NCI-H2171 treated with DMSO at 0.1 percent for 48 hours (cell line): ENCODE data around the gene ATF7.
A peak's percentile ranks its signal among the peaks of the same experiment; 100 is the strongest.

Experiments used
- DNase-seq: peaks from one replicate; lab custom pipeline; 2025; lab: John Stamatoyannopoulos, UW

The ATF7 gene

DNA sequence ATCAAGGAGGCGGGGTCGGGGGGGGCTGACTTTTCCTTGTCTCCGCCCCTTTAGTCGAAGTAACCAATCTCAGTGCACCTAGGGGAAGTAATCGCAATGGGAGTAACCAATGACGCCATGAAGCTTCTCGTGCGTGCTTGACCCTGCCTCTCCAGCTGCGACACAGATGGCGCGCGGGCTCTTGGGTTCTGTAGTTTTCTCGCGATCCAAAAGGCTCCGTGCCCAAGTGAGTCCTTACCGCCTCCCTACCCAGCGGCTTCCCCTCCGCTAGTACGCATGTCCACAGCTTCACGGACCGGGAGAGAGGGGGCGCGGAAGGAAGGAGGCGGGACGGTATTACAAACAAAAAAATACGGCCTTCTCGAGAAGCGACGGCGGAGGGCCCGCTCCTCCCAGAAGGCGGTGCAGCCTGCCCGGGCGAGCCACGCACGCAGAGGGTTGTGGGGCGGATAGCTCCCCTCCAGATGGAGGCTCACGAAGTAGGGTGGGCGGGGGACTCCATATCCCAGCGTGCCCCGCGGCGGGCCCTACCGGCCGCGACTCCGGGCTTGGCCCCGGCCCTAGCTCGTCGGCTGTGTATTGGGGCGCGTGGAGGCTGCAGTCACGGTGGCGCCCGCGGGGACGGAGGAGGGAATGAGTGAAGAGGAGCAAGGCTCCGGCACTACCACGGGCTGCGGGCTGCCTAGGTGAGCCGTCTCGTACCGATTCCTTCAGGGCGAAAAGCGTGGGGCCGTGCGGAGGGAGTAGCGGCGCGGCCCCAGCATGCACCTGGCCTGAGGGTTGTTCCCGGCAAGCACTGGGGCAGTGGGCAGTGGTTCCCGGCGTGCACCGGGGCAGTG lies 125.2 kb downstream of the ATF7 start, which contains the start of gene TARBP2:
Gene TARBP2, plus strand, starts transcription at position 508 of the 839 bp plus-strand sequence. Its CDS starts 126 bp downstream, at position 634.
- peak; percentile 100 for DNase-seq

DNA sequence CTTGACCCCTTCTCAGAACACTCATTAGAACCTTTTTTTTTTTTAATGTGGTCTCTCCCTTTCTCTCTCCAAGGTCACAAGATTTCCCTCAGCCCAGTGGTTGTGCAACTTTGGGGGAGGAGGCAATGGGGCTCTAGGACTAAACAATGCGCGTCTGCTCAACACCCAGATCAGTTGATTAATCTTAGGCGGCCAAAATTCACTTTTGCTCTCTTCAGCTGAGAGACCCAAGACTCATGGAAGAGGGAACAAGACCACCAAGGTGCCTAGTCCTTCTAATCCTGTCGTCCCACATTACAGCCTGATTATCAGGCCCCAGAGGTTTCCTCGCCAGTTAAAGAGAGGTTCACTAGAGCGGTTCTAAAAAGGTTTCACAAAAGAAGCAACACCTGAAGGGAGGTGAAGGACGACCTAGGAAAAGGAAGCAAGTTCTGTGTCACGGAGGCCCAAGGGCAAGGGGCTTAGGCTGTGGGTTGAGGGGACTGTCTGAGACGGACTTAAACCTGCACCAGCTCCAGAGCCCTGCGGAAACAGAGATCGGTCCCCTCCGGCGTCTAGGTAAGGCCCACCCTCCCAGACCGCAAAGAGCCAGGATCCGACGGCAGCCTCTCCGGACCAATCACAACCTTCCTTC lies 125.9 kb downstream of the ATF7 start:
- no peak for DNase-seq

DNA sequence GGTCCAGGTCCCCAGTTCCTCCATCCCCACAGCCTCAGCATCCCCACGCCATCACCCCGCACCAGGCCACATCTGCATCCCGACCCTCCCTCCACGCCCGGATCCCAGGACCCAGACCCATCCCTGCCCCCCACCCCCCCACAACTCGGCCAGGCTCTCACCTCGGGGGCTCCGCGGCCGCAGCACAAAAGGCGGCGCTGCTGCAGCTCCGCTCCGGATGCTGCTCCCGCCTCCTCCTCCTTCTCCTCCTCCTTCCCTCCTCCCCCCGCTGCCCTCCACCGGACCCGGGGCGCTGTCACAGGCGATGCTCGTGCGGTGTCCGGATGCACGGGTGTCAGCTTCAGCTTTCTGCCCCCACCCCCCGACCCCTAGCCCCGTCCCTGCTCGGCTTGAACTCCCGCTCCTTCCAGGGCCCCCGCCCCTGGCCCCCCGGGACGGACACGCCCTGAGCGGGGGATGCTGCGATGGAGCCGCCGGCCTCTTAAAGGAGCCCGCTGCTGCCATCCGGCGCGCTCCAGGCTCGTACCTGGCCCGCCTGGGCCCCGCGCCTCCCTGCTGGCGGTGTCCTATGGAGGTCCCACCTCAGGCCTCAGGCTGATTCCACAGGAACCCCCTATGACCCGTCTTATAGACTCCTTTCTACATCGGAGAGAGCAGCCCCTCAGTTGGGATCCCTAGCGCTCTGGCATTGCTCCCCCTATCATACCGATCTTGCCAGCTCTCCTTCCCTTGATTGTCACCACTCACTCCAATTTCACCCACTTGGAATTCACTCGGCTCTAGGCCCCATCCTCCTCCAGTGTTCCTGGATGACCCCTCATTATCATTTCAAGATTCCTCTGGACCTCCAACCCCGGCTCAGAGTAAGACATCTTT lies 126.7 kb downstream of the ATF7 start, which contains the start of gene MAP3K12:
Gene MAP3K12, minus strand, starts transcription at position 193 of the 876 bp plus-strand sequence. CDS start 12,067 bp downstream, outside the sequence.
- DNase-seq, result peak; percentile 72

DNA sequence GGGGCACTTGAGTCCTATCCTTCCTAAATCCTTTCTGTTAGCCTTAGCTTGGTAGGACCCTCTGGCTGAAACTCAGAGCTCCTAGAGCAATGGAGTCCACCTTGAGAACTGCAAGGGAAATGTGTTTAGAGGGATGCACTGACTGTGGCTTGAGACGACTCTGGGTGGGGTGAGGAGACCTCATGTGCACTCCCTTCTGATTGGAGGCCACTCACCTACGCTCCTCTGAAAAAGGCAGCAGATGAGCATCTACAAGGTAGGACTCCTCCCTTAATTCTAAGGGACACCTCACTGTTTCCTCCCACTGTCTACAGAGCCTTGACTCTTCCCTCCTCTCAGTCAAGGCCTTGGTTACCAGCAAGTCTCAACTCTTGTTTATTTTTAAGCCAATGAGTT lies 127.9 kb downstream of the ATF7 start:
- DNase-seq, result no peak

DNA sequence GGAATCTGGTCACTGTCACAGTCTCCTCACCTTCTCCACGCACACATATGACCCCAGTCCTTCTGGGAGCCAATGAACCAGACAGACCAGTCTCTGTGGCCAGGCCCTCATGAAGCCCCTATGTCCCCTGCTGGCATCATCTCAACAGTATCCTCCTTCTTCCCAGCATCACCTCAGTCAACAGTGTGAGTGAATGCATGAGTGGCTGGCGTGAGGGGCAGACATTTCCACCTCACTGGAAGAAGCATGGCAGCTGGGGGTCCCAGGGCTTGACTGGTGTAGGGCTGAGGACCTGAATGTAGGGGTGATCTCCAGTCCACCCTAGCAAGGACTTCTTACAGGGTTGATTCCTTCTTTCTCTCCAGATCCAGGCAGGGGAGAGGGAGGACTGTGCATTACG lies 128.7 kb downstream of the ATF7 start:
- DNase-seq, result no peak

DNA sequence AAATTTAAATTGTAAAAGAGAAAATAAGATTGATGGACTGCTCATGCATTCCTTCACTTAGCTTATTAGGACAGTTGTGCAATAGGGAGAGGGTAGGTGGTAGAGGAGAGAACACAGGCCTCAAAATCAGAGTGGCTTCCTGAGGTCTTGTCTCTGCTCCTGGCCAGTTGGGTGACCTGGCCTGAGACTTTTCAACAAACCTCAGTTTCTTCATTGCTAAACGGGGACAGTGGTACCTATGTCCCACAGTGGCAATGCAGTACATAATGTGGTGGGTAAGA lies 129.5 kb downstream of the ATF7 start:
- DNase-seq, result no peak

DNA sequence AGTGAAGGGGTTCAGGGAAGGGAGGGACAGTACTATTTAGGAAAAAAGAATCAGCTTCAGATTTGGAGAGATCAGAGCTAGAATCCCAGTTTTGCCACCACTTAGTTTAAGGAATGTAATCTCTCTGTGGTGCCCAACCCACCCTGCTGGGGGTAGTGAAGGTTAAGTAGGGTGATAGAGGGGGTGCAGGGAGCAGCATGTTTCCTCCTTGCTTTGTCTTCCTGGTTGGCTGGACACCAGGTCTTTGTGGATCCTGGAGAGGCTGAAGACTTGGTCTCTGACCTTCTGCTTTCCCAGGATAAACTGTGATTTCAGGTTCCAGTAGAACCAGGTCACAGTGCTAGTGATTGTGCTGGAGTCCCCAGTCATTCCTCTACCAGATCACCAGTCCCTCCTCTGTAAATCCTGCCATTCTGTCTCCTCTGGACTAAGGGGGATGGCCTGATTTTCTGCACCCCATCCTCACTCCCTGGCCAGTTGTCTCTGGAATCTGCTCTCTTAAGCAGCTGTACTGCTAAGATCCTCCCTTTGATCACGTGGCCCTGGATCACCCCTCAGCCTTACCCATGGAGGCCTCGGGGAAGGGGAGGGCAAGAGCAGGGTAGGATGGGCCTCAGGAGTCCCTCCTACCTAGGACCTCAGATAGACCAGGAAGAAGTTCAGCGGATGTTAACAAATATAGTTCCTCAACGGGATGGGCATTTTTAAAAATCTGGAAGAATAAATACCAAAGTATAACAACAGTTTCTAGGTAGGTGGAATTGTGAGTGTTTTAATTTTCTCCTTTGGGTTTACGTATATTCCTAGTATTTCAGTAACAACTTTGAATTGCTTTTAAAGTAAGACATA lies 130.1 kb downstream of the ATF7 start:
- DNase-seq, result no peak

DNA sequence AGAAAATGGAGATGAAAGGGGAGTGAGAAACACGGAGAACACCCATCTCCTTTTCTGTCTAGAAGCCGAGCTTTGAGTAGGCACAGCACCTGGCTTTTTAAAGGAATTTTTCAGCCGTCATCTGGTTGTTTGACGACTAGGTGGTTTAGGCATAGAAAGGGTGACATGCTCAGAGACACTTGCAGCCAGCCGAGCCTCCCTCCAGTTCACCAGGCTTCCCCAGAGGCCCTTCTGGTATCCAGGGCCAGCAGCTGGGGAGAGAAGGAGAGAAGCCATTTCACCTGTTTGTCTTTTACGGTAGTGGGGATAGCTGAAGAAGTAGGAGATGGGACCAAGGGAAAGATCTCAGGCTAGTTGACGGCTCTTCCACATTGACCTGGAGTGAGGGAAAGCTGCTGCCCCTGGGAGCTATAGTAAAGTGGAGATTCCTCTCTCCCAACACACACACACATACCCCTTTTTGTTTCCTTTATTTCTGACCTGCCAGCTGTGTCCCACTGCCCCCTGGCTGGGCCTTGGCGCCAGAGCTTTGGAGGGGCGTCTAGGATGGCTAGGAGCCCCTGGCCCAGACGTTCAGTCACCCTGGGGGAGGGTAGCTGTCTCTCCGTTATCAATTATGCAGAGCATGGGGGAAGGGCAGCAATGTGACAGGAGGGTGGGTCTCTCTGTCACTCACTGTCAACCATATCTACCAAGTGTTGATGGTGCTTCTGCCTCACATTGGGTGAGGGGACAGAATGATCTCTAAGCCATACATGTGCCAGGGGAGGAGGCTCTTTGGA lies 132.4 kb downstream of the ATF7 start:
- DNase-seq, result peak; percentile 62

DNA sequence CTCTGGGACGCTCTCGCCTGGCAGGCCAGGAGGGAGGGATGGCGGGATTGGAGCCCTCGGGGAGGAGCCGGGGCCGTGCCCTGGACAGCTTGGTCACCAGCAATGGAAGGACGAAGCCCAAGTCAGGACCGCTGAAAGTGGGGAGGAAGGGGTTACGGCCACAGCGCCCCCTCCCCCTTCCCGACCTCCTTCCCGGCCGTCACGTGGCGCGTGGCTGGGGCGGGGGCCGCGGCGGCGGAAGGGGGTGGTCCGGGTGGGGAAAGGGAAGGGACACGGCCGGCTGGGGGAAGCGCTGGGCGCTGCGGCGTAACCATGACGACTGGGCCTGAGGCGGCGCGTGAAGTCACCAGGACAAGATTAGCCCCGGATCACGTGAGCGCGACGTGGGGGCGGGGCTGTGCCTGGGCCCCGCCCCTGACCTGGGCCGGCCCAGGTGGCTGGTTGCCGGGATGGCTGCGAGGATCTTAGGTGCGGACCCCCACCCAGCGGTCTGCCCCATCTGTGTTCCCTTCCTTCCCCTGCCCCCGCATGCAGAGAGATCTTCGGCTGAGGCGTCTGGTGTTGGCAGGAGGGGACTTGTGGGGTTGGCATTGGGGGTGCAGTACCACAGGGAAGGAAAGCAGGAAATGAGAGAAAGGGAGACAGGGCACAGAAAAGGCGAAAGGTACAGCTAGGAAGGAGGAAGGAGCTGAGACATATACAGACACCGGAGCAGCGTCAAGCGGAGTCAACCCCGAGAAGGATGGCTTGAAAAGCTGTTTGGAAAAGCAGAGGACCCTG lies 133.2 kb downstream of the ATF7 start:
- DNase-seq, result peak; percentile 91

DNA sequence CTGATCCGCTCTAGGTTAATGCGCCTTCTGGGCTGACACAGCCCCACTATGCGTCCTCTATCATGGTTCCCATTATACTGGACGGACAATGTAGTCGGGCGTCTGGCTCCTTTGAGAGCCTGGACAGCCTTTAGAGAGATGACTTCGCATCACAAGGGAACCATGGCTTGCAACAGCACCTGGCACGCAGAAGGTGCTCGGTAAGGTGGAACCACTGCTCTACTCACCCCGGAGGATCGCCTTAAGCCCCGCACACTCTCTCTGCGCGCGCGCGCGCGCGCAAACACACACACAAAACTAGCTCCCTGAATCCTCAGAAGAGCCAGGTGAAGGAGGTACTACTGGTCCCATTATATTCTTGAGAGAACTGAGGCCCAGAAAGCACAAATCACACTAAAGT lies 134.0 kb downstream of the ATF7 start:
- DNase-seq, result no peak

DNA sequence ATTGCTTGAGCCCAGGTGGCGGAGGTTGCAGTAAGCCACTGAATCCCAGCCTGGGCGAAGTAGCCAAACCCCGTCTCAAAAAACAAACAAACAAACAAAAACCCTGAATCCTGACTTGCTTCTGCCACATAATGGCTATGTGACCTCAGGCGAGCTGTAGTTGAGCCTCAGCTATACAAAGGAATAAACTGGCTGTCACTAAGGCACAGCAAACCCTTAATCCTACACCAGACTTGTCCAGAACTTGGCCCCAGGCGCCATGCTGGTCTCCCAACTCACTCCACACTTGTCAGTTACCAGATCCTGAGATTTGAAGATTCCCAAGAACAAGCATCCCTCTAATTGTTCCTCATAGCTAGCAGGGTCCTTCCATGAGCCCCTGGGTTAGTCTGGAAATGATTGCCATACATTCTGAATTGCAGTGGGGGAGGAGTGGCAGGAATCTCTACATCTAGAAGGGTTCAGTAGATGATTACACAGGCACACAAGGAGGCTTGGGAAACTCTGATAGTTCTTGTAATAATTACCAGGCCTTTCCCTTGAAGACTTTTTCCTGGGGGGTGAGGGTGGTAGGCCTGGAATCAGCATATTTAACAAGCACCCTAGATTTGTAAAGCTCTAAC lies 136.8 kb downstream of the ATF7 start:
- no peak for DNase-seq

DNA sequence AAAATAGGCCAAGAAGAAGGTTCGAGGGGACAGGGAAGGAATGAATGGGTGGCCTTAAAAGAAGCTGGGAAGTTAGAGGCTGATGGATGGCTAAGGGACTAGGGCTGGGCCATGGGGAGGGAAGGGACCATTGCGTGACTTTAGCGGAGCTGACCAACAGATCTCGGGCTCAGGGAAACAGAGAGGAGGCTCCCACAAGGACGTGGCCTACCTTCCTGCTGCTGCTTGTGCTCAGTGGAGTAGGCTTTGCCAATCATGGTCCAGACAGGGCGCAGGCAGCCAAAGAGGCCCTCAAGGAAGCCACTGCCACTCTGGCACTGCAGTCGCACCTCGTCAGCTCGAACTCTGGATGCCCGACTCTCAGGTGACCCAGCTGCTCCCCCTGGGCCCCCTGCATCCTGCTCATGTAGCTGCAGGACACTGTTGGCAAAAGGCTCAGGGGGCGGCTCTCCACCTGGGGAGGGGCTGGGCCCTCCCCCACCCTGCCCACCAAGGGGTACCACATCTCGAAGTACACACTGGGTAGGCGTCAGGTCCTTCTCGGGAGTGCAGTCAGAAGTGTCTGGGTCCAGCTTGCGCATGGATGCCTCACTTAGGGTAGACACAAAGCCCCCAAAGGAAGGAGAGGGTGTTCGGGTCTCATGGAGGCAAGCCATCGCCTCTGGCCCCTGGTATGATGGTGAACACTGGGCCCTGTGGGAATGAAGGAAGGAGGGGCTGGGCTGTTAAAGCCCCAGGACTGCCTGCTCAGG lies 139.3 kb downstream of the ATF7 start:
- DNase-seq, result no peak

DNA sequence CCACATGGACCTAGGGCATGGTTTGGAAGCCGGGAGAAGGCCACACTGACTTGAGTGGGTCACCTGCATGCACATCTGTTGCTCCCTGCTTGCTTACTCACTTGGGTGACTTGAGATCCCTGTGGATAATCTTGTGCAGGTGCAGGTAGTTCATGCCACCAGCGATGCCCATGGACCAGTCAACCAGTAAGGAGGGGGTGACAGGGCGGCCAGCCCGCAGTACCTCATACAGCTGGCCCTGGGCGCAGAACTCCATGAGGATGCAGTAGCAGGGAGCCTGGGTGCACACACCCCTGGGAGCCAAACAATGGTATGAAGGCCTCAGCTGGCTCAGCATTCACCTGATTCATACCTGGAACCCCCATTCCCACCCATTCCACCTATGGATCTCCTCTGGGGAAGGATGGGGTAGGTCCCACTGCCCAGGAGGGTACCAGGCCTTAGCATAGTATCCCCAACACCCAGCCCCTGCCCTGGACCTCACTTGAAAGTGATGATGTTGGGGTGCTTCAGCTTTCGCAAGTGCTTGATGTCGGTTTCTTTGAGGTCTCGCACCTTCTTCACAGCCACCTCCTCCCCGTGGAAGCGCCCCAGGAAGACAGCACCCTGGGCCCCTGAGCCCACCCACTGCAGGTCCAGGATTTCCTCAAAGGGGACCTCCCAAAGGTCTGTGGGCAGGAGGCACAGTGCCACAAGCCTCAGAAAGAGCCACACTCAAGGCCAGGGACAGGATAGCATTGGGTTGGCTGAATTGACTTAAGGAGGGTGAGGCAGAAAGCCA lies 140.0 kb downstream of the ATF7 start:
- no peak for DNase-seq

DNA sequence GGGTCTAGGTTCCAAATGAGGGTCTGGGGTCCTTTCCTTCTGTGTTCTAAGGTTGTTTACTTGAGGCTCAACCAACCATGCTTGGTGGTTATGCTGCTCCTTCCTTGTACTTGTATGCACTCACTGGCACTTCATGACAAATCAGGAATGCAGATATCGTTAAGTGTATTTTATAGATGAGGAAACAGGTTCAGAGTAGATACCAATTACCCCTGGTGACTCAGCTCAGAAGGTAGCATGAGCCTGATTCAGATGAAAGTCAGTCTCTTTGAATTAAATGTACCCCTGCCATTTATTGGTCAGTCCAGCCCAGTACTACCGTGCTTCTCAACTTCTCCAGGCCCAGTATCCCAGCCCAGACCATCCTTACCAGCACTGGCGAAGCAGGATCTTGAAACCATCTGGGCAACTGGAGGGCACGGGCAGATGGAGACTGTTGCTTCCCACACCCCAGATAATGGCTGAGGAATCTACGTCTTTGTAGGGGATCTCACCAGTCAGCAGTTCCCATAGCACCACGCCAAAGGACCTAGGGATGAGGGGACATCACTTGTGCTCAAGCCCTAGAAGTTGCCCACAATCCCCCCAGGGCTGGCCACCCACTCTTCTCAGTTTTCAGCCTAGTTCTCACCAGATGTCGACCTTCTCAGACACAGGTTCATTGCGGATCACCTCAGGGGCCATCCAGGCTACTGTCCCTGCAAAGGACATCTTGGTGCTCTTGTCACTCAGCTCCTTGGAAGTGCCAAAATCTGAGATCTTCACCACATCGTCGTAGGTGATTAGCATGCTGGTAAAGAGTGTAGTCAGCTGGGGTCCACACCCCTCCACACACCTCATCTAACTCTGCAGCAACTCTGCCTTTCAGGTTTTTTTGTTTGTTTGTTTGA lies 141.3 kb downstream of the ATF7 start:
- no peak for DNase-seq

DNA sequence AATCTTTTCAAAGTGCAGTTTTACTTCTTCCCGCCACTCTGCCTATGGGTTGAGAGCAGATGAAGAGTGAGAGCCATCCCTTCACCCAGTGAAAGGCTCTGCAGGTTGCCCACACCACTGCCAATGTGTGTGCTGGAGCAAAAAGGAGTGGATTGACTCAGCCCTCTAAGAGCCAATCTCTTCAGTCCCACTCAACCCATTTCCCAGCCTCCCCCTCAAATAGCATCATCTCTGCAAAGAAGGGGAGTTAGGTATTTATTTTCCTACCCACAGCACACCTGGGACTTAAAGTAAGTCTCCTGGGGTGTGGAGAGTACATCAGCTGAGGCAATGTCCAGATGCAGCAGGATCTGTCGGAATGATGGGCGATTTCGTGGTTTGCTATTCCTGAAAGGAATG lies 142.2 kb downstream of the ATF7 start:
- no peak for DNase-seq

DNA sequence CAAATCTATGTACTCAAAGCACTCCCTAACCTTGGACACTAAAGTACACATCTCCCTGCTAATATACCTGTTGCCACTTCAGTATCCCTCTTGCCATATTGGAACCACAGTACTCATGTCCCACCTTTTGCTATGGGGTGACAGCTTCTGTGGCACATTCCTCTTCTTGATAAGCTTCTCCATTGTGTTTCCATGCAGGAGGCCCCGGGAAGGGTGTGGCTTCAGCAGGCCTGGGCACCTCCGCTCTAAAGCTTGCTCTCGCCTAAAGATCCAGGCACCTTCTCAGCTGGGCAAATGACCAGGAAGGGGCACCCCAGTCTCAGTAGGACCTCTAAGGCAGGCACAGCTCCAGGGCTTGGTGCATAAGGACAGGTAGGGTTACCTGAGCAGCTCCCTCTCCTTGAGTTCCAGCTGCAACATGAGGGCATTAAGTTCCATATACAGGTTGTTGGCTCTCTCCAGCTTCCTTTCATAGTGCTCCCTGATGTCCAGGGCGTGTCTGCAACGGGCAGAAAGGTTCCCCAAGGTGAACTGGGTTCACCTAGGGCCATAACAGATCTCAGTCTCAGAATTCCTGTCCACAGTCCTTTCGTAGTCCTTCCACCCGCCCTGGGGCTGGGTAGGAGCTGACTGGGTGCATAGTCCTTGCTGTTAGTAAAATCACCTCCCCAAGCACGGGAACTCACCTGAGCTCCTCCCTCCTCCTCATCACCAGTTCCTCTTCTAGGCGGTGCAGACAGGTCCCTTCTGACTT lies 142.8 kb downstream of the ATF7 start:
- DNase-seq, result peak; percentile 18
